VCaP (cell line): ENCODE data around the gene RPS6KA2.

ENCODE experiments used
- H3K27ac ChIP-seq: fragments of 450-650 bp; 2 replicates; pipeline ENCODE4 v1.5.1; 2017
- TF ChIP-seq, protein P1 (sequence below): fragments of 450-650 bp; conservative IDR thresholded peaks from 2 replicates; pipeline ENCODE4 v1.5.1; 2017; ENCODE audit warnings: mild to moderate bottlenecking, moderate library complexity

RPS6KA2 gene

DNA sequence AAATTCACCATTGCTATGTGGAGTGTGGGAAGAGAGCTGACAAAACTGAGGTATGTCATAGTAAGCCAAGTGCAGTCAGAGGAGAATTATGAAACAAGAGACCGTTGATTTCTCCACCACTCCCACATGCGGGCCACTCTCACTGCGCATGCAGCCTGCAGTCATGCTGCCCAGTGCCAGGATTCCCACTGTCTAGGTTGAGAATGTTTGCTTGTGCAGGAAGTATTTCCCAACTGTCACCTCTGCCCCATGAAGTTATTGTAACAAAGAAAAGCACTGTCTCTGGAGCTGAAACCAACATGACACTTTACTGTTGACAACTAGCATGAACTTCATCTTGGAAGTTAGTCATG is 266.0 kb downstream of the RPS6KA2 start:
- H3K27ac ChIP-seq: no peak overlapping the region
- TF ChIP-seq, protein P1, sequence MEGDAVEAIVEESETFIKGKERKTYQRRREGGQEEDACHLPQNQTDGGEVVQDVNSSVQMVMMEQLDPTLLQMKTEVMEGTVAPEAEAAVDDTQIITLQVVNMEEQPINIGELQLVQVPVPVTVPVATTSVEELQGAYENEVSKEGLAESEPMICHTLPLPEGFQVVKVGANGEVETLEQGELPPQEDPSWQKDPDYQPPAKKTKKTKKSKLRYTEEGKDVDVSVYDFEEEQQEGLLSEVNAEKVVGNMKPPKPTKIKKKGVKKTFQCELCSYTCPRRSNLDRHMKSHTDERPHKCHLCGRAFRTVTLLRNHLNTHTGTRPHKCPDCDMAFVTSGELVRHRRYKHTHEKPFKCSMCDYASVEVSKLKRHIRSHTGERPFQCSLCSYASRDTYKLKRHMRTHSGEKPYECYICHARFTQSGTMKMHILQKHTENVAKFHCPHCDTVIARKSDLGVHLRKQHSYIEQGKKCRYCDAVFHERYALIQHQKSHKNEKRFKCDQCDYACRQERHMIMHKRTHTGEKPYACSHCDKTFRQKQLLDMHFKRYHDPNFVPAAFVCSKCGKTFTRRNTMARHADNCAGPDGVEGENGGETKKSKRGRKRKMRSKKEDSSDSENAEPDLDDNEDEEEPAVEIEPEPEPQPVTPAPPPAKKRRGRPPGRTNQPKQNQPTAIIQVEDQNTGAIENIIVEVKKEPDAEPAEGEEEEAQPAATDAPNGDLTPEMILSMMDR: no peak

DNA sequence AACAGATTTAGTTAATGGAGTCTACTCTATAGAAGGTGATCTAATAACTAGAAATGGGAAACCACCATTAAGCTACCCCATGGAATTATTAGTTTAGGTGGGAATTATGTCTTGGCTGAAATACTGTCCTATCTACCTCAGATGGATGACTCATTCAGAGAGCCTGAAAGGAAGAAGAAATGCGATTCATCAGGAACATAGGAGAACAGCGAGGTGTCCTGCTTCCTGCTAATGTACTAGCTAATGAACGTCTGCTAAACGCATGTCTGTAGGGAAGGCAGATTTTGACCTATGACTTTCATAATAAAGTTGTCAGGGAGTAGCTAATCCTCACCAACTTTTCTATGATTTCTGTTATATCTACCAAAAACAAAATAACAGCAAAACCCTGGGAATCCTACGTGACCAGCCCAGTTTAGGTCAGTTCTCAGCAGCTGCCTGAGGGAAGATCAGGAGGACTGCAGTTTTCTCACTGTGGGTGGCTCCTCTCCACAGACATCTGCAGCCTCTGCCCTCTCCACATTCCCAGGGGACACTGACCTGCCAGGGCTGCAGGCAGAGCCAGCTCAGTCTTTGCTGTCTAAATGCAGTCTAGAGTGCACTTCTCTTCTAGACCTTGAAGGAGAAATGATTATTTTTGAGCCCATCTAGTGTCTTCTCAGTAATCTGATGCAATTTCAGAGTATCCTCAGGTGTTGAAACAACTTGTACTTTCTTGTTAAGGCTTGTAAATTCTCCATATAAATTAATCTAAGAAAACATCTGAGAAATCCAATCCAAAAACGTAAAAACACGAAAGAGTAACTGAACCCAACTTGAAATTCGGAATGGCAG is 266.6 kb downstream of the RPS6KA2 start:
- TF ChIP-seq, protein P1: no peak
- H3K27ac ChIP-seq: no peak overlapping the region
